Nephron (organoid): Measurements from ENCODE around the gene ARHGEF28.

Experiments used
- H3K27ac Mint-ChIP-seq, 3 experiments: 2 replicates each; pipeline ENCODE4 v1.8.0; 2020; ENCODE audit warnings: mixed read lengths in 3 of 3, mild to moderate bottlenecking in 2 of 3, moderate library complexity in 1 of 3
- H3K27me3 Mint-ChIP-seq: 2 replicates; pipeline ENCODE4 v1.8.0; 2021; ENCODE audit warnings: low read depth, mild to moderate bottlenecking, moderate library complexity, mixed read lengths
- H3K36me3 Mint-ChIP-seq: 2 replicates; pipeline ENCODE4 v1.8.0; 2020; ENCODE audit warnings: low read depth, mixed read lengths
- H3K4me1 Mint-ChIP-seq: 2 replicates; pipeline ENCODE4 v1.8.0; 2020; ENCODE audit warnings: mixed read lengths
- H3K4me3 Mint-ChIP-seq, 3 experiments: 2 replicates each; pipeline ENCODE4 v1.8.0; 2020; ENCODE audit warnings: mild to moderate bottlenecking in 3 of 3, mixed read lengths in 3 of 3, moderate library complexity in 2 of 3
- H3K9me3 Mint-ChIP-seq: 2 replicates; pipeline ENCODE4 v1.8.0; 2020; ENCODE audit warnings: mixed read lengths
- CTCF ChIP-seq, 3 experiments: fragments of 200-600 bp; sonication (generic); IDR thresholded peaks; one replicate each; pipeline ENCODE4 v1.5.0; 2021; ENCODE audit warnings: antibody characterized with exemption in 3 of 3; ENCODE audit not compliant: unreplicated experiment in 3 of 3

ARHGEF28 gene

GRCh38 chr5:73747696-73748380 is 121.8 kb downstream of the ARHGEF28 start:
- Mint-ChIP-seq H3K27me3 (no peaks in the 10 kb centered on the region), H3K4me1 (peaks cover 35% of the 10 kb centered on the region), H3K27ac (peak overlapping the region; percentile 60 to 95 (median 82)), H3K36me3 (no peaks in the 10 kb centered on the region), H3K9me3 (peaks cover 7% of the 10 kb centered on the region), H3K4me3 (no peak overlapping the region)
- no peak for TF ChIP-seq CTCF (IDR thresholded peaks at IDR 0.05; ENCODE audit: unreplicated experiment in 3 of 3)

GRCh38 chr5:73748510-73749400 is 122.8 kb downstream of the ARHGEF28 start:
- no peaks in the 10 kb centered on the region for H3K36me3 Mint-ChIP-seq
- H3K4me3 Mint-ChIP-seq: peak overlapping the region in 1 of 3 experiments; percentile 38
- H3K27ac Mint-ChIP-seq: peak overlapping the region; percentile 59 to 95 (median 82)
- H3K9me3 Mint-ChIP-seq: peaks cover 7% of the 10 kb centered on the region
- H3K27me3 Mint-ChIP-seq: no peaks in the 10 kb centered on the region
- peaks cover 35% of the 10 kb centered on the region for H3K4me1 Mint-ChIP-seq
- no peak for TF ChIP-seq CTCF (IDR thresholded peaks at IDR 0.05; ENCODE audit: unreplicated experiment in 3 of 3)

- H3K9me3 Mint-ChIP-seq: peaks cover 7% of the 10 kb centered on the region
- peak overlapping the region in 2 of 3 experiments; percentile 59 to 95 for H3K27ac Mint-ChIP-seq
- no peaks in the 10 kb centered on the region for H3K27me3 Mint-ChIP-seq
- H3K4me1 Mint-ChIP-seq: peaks cover 35% of the 10 kb centered on the region
- H3K36me3 Mint-ChIP-seq: no peaks in the 10 kb centered on the region
- no peak overlapping the region for H3K4me3 Mint-ChIP-seq
- no peak for TF ChIP-seq CTCF (IDR thresholded peaks at IDR 0.05; ENCODE audit: unreplicated experiment in 3 of 3)
These were observed 123.7 kb downstream of the ARHGEF28 start for GRCh38 chr5:73749485-73750270.

- H3K4me3 Mint-ChIP-seq: no peak overlapping the region
- H3K27ac Mint-ChIP-seq: no peak overlapping the region
- H3K27me3 Mint-ChIP-seq: no peaks in the 10 kb centered on the region
- no peak for TF ChIP-seq CTCF (IDR thresholded peaks at IDR 0.05; ENCODE audit: unreplicated experiment in 3 of 3)
- no peaks in the 10 kb centered on the region for H3K36me3 Mint-ChIP-seq
- peaks cover 4% of the 10 kb centered on the region for H3K9me3 Mint-ChIP-seq
- peaks cover 32% of the 10 kb centered on the region for H3K4me1 Mint-ChIP-seq
These were observed 125.4 kb downstream of the ARHGEF28 start for GRCh38 chr5:73751254-73751914.

GRCh38 chr5:73754254-73754653 is 128.3 kb downstream of the ARHGEF28 start:
- Mint-ChIP-seq H3K36me3 (no peaks in the 10 kb centered on the region), H3K4me3 (no peak overlapping the region)

More at GRCh38 chr5:73754254-73754653, 128.3 kb downstream of the ARHGEF28 start:
- no peak for TF ChIP-seq CTCF (IDR thresholded peaks at IDR 0.05; ENCODE audit: unreplicated experiment in 3 of 3)
- peaks cover 12% of the 10 kb centered on the region for H3K4me1 Mint-ChIP-seq
- H3K9me3 Mint-ChIP-seq: no peaks in the 10 kb centered on the region
- no peaks in the 10 kb centered on the region for H3K27me3 Mint-ChIP-seq
- no peak overlapping the region for H3K27ac Mint-ChIP-seq
